GM21619 (cell line): Measurements from ENCODE around the gene LRFN4.

Experiments used
- ATAC-seq: cut with Tn5 transposase; IDR thresholded peaks from one replicate; pipeline ENCODE4 v1.9.1; 2021; ENCODE audit not compliant: unreplicated experiment

Gene LRFN4

GRCh38 chr11:66870131-66870530 is 13.3 kb downstream of the LRFN4 start:
- ATAC-seq = no peak

- ATAC-seq = no peak
Observed at GRCh38 chr11:66870616-66871520, 14.0 kb downstream of the LRFN4 start.

DNA sequence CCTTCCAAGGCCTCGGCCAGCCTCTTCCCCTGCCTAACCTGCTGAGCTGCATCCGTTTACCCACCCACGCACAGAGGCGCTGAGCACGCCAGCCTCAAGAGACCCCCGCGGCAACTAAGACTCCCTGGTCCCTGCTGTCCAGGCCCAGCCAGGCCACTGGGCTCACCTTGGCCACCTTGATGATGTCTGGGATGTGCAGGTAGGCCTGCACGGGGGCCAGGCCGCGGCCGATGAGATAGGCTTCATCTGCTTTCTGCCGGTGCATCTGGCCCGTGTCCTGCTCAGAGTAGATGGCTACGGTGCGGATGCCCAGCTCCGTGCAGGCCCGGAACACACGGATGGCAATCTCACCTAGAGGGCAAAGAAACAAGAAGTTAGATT is 14.6 kb downstream of the LRFN4 start:
- no peak for ATAC-seq

- ATAC-seq = no peak
Observed at GRCh38 chr11:66874232-66874631, 17.4 kb downstream of the LRFN4 start.

DNA sequence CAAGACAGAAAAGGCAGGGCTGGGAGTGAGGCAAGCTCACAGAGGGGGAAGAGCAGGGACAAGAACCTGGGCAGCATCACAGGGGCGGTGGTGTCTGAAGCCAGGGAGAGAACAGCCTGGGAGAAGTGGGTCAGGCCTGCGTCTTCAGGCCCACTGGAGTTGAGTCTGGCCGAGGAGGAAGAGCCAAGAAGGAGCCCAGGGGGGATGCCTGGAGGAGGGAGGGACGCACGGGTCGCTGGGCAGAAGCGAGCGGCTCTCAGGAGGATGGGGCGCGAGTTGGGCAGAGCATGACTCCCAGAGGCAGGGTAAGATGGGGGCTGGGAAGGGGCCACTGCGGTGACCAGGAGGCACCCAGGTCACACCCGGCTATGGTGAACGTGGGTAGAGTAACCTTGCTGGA is 18.5 kb downstream of the LRFN4 start:
- ATAC-seq = no peak

GRCh38 chr11:66877588-66878385 is 20.9 kb downstream of the LRFN4 start:
- ATAC-seq = no peak

- ATAC-seq = no peak
Observed at GRCh38 chr11:66878474-66878873, 21.6 kb downstream of the LRFN4 start.

DNA sequence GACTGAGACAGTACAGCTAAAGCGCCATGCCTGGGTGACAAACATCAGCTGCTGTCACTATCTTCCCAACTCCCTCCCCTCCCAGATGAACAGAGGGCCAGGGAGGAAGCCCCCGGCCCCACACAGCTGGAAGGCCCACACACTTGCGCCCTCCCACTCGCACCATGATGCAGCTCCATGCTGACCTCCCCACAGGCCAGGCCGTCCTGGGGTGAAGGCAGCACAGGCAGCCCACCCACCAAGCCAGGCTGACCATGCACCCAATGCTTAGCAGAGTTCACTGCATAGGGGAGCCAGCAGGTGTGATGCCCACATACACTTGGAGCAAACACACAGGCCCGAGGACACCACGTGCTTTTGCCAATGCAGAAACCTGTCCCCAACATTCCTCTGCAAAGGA is 22.1 kb downstream of the LRFN4 start:
- no peak for ATAC-seq

DNA sequence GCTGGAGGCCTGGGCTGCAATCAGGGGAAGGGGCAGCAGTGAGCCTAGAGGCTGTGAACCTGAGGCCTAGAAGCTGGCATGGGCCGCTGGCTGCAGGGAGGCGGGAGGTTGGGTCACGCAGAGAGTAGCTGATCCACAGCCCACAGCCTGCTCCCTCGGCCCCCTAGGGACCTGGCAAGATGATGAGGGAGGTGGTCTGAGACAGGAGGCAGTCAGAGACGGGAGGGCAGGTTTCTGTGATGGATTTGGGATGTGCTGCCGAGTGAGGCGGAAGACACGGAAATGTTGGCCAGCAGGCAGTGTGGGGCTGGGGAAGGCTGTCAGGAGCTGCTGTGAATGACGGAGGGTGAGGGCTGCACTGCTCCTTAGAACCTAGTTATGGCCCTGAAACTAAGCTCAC is 22.7 kb downstream of the LRFN4 start:
- ATAC-seq = no peak

GRCh38 chr11:66879999-66880398 is 23.1 kb downstream of the LRFN4 start:
- ATAC-seq = no peak

DNA sequence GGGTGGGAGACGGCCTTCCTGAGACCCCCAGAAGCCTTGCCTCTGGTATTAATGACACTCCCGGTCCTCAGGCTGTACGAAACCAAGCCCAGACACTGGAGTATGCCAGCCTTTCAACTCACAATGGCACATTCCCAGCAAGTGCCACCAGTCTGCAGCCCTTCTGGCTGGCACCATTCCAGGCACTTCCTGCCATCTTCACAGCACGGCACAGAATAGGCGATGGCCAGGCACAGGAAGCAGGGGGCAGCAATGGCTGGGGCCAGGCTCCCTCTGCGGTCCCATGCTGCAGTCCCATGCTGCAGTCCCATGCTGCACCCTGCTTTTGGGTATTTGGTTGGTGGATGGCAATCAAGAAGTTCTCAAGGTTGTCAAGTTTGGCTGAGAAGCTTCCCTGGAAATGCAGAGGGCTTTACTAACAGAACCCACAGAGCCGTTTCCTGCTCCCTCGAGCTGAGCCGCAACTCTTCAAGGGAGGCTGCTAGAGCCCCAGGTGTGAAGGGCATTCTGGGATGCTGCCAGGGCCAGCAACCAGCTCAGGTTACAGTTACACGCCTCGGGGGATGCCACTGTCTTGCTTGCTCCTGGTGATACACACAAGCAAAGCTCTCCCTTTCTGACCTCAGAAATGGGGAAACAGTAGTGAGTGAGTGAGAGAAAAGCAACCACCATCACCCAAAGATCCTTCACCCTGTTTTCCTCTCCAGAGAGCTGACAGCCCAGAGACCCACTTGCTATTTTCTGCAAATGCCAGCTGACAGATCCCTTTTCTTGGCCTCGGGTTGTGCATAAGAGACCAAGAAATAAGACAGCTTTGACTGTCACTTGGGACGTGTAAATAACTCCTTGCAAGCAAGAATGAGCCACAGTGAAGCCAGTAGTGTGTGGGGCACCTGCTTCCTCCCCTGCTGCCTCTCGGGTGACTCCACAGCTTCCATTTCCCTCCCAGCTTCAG is 23.9 kb downstream of the LRFN4 start:
- ATAC-seq = no peak

DNA sequence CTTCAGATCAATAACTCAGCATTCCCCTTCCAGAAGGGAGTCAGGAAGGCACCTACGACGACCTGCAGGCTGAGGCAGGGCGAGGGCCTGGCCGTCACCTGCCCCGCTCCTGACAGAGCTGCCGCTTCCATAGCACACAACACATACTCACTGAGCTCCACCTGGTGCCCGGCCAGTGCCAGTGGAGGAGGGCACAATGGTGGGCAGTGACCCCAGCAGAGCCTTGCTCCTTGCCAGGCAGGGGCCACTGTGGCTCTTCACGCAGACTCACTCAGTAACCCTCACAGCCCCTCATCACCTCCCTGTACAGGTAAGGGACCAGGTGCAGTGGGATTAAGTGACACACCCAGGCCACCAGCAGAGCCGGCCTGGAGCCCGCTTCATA is 24.6 kb downstream of the LRFN4 start:
- ATAC-seq = no peak

GRCh38 chr11:66881927-66882452 is 25.1 kb downstream of the LRFN4 start:
- no peak for ATAC-seq

DNA sequence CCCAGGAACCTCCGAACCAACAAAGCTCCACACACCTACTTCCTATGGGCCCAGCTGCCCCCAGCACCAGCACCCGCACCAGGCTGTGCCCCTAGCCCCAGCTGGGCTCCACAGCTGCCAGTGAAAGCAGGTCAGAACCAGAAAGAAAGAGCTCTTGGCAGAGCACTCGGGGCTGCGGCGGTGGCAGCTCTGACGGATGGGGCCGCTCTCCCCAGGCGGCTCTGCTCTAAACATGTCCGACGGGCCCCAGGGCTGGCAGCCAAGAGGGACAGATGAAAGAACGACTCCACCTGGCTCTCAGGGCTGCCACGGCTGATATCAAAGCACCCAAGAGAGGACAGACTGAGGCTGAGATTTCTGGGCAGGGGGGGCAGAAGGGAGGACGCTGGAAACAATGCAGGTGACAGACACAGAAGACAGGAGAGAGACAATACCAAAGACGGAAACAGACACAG is 25.7 kb downstream of the LRFN4 start:
- no peak for ATAC-seq

GRCh38 chr11:66883016-66883965 is 26.4 kb downstream of the LRFN4 start:
- no peak for ATAC-seq

- ATAC-seq = no peak
Observed at GRCh38 chr11:66884443-66884842, 27.6 kb downstream of the LRFN4 start.

DNA sequence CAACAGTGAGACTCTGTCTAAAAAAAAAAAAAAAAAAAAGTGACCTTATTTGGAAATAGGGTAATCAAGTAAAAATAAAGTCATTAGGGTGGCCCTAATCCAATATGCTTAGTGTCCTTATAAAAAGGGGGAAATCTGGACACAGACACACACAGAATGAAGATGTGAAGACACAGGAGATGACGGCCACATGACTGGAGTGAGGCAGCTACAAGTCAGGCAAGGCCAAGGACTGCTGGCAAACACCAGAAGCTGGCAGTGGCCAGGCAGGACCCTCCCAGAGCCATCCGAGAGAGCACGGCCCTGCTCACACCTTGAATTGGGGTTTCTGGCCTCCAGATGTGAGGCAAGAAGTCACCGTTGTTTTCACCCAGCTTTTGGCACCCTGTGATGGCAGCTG is 28.6 kb downstream of the LRFN4 start:
- no peak for ATAC-seq

DNA sequence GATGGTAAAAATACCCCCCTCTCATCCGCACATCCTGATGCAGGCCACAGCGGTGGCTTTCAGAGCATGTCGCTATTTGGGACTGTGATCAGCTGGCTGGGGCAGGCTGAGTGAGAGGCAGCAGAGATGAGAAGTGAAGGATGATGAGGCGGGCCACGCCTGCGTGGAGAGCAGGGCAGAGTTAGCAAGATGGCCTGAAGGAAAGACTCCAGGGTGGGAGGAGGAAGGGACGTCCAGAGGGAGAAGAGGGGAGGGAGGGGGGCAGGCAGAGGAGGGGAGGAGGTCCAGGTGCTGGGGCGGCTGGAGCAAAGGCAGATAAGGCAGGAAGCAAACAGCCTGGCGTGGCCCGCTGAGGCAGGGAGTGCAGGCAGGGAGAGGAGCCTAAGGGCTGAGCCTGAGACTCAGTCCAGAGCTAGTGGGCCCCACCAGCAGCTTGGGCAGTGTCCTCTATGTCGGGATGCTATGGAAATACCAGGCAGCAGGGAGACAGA is 29.1 kb downstream of the LRFN4 start:
- no peak for ATAC-seq

DNA sequence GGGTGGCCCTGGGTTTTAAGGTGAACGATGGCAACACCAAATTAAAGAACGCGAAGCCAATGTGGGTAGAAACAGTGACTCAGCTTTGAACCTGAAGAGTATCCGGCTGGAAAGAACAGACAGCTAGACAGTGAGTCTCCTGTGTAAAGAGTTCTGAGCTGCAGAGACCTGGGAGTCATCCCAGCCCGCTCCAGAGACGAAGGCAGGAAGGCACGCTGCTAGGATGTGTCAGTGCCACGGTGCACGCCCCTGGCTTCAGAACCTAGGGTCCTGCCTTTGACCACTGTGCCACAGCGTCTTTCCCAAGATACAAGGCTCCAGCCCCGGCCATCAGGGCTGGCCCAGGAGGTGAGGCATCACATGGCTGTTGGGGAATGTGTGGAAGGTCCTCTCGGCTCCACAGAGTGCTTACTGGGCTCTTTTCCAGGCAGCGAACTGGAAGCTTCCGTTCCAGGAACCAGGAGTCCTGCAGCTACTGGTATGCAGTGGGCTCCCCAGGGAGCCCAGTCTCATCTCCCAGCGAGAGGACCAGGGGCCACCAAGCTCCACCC is 29.9 kb downstream of the LRFN4 start:
- no peak for ATAC-seq
